GM19043 (cell line): Measurements from ENCODE around the gene RGS6.
"Not testable (repeated sequence)": the region's sequence is repeated elsewhere in the genome, so short reads cannot be mapped to it uniquely, and the experiment has no call there.

Experiments used
- ATAC-seq: cut with Tn5 transposase; IDR thresholded peaks from one replicate; pipeline ENCODE4 v1.9.1; 2021; ENCODE audit warnings: low read depth; ENCODE audit not compliant: unreplicated experiment

Gene RGS6

DNA sequence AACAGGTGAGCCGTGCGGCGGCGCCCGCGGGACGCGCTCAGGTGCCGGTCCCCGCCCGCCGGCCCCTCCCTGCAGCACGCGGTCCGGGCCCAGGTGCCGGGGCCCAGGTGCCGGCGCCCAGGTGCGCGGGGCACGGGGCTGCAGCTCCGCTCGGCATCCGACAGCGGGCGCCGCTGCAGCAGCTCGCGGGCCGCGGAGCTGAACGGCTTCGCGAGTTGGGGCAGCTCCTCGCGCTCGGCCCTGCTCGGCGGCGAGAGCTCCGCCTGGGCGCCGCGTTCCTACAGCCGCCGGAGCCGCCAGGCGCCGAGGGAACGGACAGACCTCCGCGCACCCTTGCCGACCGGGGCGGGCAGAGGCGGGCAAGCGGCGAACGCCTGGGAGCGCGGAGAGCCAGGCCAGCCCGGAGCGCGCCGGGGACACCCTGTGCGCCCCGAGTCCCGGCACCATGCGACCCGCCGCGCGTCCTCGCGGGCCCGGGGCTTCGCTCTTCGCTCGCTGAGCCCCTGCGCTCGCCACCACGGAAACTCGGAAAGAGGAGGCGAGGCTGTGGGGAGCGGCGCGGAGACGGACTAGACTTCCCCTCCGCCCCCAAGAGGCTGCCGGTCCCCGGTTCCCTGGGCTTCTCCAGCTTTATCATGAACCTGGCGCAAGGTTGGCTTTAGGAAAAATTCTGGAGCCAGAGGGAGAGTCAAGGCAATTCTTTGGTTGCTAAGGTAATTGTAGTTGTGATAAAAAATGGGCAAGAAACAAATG, at the start of gene RGS6:
Gene RGS6 (plus strand): TSS at position 201 of the 753 bp plus-strand sequence.
- ATAC-seq: no peak

DNA sequence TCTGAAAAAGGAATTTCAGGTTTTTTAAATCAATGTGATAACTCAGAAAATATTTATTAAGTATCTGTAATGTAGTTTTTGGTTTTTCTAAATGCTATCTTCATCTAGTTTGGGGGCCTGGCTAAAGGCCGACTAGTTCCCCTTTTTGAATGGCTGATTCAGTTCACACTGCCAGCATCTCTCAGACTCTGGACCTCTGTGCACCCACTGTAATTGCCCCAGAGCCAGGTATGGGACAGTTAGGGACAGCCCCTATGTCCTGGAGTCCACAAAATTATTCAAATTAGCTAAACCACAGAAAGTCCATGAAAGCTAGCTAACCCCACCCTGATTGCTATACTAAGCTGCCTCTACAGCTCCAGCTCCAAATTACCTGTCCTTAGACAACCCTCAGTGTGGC, 49.1 kb upstream of the RGS6 start:
- no peak for ATAC-seq

DNA sequence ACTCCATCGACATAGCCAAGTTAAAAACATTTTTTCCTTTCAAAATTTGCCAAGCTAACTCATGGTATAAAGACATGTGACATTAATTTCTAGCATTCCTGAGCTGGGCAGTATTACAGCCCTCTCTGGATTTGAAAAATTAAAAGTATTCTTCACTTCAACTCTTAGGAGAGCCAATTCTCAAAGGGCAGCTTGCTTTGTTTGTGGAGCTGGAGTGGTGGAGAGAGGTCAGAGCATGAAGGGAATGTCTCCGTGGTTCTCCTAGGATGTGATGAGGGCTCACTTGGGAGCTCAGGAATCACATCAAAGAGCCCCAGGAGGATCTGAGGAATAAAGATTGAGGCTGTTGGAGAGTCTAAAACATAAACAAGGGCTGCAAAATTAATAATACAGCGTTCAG, 46.9 kb upstream of the RGS6 start:
- no peak for ATAC-seq

DNA sequence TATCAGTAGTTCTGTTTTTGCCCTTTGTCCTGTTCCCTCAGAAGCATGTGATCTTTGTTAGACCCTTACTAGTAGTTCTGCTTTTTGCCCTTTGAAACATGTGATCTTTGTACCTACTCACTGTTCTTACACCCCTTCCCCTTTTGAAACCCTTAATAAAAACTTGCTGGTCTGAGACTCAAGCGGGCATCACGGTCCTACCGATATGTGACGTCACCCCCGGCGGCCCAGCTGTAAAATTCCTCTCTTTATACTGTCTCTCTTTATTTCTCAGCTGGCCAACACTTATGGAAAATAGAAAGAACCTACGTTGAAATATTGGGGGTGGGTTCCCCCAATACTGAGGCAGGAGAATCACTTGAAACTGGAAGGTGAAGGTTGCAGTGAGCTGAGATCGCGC, 44.4 kb upstream of the RGS6 start:
- ATAC-seq: not testable (repeated sequence)

DNA sequence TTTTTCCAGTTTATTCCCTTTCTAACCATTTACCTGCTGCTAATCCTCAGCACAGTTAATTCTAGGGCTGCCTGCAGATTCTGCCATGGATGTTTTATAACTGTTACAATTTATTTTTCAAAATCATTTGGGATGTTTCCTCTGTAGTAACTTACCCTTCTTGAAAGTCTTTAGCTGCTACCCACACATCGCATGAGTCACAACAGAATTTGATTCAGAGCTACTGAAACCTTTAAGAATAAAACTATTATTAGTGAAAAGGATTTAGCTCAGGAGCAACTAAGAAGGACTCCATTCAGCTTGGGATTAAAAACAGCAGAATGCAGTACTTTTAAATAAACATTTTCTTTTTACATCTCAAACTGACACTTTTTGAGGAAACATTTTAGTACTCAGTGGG, 41.7 kb upstream of the RGS6 start:
- ATAC-seq: no peak

DNA sequence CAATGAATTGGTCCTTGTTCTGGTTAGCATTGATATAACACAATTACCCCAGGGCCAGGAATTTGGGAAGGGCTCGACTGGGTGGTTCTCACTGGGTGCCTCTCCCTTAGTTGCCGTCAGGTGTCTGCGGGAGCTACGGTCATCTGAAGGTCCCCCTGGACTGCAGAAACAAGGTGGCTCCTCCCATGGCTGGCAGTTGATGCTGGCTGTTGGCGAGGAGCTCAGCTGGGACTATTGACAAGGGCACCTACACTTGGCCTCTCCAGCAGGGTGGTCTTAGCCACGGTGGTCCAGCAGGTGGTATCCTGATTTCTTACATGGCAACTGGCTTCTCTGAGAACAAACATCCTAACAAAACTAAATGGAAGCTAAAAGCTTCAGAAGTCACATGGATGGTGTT, 41.0 kb upstream of the RGS6 start:
- ATAC-seq: no peak

DNA sequence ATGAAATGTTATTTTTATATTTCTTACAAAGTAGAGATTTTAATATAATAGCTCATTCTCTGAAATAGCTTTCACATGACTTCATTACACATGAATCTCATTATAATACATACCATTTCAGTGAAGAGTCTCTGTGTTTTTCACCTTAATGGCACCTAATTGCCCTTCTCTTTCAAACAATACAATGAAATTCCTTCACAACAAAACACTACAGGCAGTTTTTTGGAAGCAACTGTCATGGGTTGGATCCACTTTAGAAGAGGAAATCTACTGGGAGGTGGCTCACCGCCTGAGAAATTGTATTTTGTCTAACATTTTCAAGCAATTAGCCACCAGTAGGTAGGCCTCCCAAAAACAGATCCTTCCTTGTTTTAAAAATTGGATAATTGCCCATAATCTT, 40.3 kb upstream of the RGS6 start:
- no peak for ATAC-seq

DNA sequence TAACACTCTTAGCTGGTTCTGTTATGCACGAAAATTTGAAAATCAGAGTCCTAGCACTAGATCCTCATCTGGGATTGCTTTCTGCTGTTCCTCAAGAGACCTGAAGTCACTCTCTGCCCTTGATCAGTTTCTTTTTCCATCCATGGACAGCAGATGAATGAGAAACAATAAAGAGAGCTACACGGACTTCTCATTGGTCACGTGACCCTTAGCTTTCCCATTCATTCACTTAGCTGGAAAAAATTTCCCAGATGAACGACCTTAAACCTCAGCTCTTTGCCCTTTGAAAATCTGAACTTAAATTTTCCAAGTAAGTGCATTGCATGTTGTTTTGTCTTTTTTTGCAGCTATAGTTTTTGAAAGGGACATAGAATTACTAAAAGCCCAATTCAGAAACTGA, 27.2 kb upstream of the RGS6 start:
- ATAC-seq: no peak

DNA sequence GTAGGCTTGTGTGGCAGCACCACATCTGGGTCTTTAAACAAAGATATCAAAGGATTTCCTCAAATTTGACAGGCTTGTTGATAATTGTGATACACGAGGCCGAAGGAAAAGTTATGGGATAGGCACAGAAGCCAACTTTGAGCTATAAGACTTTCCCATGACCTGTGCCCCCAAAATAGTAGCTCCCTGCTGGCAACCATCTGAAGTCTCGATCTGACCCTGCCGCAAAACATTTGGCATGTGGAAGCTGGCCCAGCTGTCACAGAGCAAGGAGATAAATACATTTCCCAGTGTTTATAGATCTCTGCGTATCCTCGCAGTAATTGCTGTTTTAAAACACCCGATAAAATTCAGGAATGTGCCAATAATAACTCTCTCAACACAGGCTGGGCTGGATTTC, 26.4 kb upstream of the RGS6 start:
- ATAC-seq: no peak

DNA sequence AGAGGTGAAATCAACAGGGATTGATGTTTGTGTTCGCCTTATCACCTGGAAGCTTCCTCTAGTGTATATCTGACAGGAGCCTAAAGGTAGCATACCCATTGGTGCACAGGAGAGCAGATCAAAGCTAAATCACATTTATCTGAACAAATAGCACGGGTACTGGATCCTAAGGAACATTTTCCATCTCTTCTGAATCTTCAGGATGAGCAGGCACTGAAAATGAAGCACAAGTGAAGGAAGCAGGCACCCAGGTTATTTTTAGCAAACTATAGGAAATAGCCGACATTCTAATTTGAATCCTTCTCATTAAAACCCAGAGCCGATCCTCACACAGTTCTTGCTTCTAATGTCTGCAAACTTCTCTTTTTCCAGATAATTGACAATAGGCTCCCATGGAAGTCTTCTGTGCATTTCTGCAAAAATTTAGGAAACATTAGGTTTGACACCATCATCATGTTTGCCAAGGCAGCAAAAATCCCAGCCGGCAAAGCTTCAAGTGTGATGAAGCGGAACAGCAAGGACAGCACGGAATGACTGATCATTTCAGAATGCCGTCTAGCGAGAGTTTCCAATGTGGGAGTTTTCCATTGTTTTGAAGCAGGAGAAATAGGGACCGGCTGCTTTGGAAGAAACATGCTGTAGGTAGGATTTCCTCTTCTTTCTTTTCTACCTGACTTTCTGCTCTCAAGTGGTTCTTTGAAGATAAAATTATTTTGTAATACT, 24.3 kb upstream of the RGS6 start:
- ATAC-seq: no peak

DNA sequence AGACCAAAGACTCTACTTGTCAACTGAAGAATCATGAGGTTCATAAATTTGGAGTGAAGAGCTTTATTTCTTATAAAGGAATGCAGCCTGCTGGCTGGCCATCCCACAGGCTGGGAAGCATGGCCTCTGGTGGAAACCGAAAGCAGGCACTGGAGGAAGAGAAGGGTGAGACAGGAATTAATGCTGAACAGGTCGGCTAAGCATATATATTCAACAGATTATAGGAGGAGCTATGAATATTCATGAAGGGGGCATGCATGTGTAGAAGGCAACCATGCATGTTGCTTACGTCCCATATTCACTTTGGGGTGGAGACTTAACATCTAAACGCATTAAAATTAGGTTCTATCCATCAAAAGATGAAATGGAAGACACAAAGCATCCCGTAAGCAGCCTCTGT, 20.6 kb upstream of the RGS6 start:
- ATAC-seq: no peak

DNA sequence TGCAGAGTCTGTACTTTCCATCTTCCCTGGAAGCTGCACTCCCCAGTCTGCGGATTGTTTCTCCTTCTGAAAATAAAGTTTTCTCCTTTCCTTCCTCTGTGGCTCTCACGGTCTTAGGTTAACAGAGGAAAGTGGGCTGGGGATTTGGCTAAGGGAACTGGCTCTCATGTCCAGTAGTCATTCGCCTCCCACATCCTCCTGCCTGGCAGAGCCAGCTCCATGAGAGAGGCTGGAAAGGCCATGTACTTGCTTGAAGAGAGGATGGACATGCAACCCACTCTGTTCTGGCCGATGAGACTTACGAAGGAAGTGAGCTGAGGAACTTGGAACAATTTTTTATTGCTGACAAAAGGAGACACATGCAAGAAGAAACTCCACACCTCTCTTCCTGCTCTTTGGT, 18.9 kb upstream of the RGS6 start:
- ATAC-seq: no peak

DNA sequence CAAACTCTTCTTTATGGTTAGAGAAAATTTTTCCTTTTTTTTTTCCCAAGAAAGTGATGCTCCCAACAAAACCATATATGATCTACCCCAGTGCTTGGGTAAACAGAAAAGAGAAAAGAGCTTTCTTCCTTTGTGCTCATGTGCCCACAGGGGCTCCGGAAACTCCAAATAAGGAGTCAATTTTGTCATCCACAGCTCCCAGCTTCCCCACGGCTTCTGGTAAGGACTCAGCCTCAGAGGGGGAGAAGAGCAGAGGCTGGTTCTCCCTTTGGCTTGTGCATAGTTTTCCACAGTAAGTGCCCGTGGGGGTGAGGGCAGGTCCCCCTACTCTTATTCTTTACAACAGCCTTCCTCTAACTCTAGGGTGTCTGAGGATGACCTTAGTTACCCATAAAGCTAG, 13.3 kb upstream of the RGS6 start:
- ATAC-seq: no peak

DNA sequence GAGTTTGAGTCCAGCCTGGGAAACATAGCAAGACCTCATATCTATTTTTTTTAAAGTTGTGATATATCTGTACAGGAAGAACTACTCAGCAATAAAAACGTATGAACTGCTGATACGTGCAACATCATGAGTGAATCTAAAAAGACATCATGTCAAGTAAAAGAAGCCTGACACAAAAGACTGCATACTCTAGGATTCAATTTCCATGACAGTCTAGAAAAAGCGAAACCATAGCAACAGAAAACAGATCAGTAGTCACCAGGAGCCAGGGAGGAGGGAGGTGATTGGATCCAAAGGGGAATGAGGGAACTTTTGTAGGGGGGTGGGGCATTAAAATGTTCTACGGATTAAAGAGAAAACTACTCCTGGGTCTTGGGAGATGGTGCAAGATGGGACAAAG, 8.7 kb upstream of the RGS6 start:
- ATAC-seq: no peak

DNA sequence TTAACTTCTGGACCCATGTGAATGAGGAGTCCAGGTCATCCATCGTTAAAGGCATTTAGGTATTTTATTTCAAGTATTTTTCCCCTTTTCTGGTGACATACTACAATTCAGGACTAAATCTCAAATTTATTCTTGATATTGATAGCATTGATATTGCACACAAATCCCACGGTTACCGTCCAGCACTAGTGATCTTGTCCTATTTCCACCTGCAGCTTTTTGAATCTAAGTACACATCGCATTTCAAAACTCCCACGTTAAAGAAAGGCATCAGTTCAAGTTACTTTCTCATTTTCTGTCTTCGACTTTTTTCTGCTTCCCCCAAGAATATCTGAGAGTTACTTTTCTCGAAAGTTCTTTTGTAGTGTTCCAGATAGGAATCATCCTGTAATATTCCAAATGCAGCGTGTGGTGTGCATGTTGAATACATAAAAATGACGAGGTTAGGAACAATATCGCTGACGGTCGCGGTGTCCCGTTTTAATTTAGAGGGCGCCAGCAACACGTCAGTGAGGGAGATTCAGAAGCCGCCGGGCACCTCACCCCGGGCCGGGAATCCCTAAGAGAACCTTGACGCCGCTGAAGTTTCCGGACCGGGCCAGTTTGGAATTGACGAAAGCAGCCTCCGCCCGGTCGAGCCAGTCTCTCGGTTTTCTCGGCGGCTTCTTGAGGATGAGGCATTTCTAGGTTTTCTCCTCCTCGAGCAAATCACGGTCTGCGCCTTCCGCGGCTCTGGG, 569 bp upstream of the RGS6 start:
- ATAC-seq: no peak

DNA sequence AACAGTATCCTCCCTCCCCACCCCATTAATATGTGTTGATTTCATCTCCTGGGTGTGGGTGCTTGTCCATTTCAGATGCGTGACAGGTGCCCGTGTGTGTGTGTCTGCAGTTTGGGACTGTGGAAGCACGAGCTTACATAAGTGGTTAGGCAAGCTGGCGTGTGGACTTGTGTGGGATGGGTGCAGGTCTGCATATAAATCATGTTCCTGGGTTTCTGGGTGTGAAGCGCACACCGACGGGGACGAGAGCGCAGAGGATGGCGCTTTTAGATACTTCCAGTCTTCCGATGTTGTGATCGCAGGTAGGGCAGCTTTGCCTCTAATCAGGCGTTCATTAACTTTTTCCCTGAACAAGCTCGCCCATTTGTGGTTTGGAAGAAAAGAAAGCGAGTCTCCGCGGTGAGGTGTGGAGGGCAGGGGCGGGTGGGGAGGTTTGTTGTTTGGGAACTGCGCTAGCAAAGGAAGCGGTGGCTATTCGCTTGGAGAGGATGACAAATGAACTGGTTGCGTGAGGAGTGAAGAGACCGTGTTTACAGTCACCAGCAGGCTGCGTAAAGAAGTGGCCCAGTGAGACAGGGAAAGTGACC, 865 bp downstream of the RGS6 start:
- ATAC-seq: no peak

DNA sequence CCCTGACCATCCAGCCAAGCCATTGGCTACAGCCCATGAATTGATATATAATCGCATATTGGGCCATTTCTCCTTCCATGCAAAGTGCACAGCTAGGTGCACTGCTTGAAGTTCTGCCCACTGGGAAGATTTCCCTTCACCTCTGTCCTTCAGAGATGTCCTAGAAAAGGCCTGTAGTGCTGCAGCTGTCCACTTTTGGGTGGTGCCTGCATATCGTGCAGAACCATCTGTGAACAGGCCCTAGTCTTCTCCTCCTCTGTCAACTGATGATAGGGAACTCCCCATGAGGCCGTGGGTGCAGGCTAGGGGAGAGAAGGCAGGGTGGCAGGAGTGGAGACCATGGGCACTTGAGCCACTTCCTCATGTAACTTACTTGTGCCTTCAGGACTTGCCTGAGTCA, 6.0 kb downstream of the RGS6 start:
- ATAC-seq: not testable (repeated sequence)

DNA sequence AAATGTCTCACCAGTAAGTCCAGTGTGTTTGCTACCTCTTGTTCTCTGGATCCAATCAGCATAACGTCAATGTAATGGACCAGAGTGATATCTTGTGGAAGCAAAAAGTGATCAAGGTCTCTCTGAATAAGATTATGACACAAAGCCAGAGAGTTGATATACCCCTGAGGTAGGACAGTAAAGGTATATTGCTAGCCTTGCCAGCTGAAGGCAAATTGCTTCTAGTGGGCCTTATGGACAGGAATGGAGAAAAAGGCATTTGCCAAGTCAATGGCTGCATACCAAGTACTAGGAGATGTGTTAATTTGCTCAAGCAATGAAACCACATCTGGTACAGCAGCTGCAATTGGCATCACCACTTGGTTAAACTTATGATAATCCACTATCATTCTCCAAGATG, 7.1 kb downstream of the RGS6 start:
- not testable (repeated sequence) for ATAC-seq

DNA sequence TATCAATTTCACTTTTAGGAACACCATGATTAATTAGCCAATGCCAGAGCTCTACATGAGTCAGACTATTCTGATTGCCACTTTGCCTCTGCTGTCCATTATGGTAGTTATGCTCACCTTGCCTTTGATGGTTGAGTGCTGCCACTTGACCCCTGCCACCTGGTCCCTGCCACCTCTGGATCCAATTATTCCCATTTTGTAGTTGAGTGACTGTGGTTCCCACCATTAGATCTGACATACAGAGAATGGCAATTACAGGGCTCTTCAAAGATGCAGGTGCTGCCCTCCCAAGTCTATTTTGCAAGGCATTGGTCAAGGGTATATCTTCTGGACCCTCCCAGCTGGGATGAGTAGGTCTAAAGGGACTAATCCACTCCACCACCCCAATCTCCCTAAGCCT, 8.3 kb downstream of the RGS6 start:
- not testable (repeated sequence) for ATAC-seq

DNA sequence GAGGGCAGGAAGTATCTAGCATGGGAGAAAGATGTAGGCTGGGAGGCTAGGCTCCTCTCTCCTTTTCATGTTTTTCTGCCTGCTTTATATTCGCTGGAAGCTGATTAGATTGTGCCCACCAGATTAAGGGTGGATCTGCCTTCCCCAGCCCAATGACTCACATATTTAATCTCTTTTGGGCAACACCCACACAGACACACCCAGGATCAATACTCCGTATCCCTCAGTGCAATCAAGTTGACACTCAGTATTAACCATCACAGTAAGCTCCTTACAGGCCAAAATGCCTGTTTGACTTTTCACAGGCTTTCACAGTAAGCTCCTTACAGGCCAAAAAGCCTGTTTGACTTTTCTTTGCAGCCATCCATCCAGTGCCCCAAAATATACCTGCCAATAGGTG, 9.4 kb downstream of the RGS6 start:
- ATAC-seq: not testable (repeated sequence)
